ENCODE results near the gene TMEM244.
"Not testable (repeated sequence)": the region's sequence is repeated elsewhere in the genome, so short reads cannot be mapped to it uniquely, and the experiment has no call there.

TMEM244 gene

DNA sequence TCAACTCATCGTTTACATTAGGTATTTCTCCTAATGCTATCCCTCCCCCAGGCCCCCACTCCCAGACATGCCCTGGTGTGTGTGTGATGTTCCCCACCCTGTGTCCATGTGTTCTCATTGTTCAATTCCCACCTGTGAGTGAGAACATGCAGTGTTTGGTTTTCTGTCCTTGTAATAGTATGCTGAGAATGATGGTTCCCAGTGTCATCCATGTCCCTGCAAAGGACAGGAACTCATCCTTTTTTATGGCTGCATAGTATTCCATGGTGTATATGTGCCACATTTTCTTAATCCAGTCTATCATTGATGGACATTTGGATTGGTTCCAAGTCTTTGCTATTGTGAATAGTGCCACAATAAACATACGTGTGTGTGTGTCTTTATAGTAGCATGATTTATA, 54.0 kb downstream of the TMEM244 start:
- DNase-seq (ENCODE audit: low spot score) = not testable (repeated sequence)

DNA sequence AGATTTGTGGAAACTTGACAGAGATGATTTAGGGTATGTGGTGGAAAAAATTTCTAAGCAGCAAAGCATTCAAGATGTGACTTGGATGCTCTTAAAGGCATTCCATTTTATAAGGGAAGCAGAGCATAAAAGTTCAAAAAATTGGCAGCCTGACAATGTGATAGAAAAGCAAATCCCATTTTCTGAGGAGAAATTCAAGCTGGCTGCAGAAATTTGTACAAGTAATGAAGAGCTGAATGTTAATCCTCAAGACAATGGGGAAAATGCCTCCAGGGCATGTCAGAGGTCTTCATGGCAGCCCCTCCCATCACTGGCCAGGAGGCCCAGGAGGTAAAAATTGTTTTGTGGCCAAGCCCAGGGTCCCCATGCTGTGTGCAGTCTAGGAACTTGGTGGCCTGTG, 58.2 kb downstream of the TMEM244 start:
- DNase-seq (ENCODE audit: low spot score) = not testable (repeated sequence)

DNA sequence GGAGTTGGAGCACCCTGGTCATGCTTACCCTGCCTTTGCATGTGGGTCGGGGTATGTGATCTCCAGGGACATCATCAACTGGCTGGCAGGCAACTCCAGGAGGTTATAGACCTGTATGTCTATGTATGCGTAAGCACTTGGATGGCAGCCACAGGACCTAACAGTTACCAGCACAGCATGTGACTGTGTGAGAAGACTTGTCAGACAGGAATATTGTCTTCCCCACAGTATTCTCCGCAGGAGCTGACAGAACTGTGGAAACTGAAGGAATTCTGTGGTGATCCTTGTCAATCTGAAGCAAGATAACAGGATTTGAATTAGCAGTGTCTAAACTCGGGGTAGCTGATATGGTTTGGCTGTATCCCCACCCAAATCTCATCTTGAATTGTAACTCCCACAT, 59.2 kb downstream of the TMEM244 start:
- no peak for DNase-seq (ENCODE audit: low spot score)

GRCh38 chr6:129795261-129795660, 65.9 kb downstream of the TMEM244 start:
- DNase-seq (ENCODE audit: low spot score) = no peak

GRCh38 chr6:129793447-129793846, 67.7 kb downstream of the TMEM244 start:
- no peak for DNase-seq (ENCODE audit: low spot score)

GRCh38 chr6:129792049-129792448, 69.1 kb downstream of the TMEM244 start:
- DNase-seq (ENCODE audit: low spot score) = no peak

DNA sequence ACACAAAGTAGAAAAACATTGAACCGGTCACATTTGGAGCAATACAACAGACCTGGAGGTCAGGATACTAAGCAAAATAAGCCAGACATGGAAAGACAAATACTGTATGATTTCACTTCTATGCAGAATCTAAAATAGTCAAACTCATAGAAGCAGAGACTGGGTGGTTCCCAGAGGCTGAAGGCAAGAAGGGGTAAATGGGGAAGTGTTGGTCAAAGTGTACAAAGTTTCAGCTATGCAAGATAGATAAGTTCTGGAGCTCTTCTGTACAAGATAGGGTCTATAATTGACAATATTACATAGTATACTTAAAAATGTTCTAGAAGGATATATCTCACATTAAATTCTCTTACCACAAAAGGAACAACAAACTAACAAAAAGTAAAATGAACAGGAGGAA, 70.3 kb downstream of the TMEM244 start:
- no peak for DNase-seq (ENCODE audit: low spot score)

- no peak for DNase-seq (ENCODE audit: low spot score)
These were observed 71.1 kb downstream of the TMEM244 start for GRCh38 chr6:129789974-129790373.

- no peak for DNase-seq (ENCODE audit: low spot score)
These were observed 73.3 kb downstream of the TMEM244 start for GRCh38 chr6:129787816-129788215.

DNA sequence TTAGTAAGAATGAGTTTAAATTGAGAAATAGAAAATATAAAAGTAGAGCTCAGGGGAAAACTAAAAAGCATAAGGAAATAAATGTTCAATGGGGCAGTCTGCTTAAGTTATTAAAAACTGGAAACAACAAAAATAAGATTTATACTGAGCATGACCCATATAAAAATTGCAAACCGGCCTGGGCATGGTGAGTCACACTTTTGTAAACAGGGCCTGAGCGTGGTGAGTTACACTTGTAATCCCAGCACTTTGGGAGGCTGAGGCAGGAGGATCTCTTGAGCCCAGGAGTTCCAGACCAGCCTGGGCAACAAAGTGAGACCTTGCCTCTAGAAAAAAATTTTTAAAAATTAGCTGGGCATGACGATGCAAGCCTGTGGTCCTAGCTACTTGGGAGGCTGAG, 74.6 kb downstream of the TMEM244 start:
- no peak for DNase-seq (ENCODE audit: low spot score)

- no peak for DNase-seq (ENCODE audit: low spot score)
These were observed 75.4 kb downstream of the TMEM244 start for GRCh38 chr6:129785756-129786135.

- no peak for DNase-seq (ENCODE audit: low spot score)
These were observed 75.9 kb downstream of the TMEM244 start for GRCh38 chr6:129785047-129785755.
